ENCODE measurements around the gene SLC25A5. TPM values are rescaled to one million over a fixed set of nuclear protein-coding genes. Genes with fewer than 3 reads are reported as not detected.
"Not testable (repeated sequence)": the region's sequence is repeated elsewhere in the genome, so short reads cannot be mapped to it uniquely, and the experiment has no call there.

The SLC25A5 gene
- total and polyA plus RNA-seq, 4 donors: 169 to 430 (median 299) TPM

GRCh38 chrX:119501511-119502148 lies 33.4 kb downstream of the SLC25A5 start:
- Histone ChIP-seq H3K9ac (ENCODE audit: insufficient read depth in 1 of 2, low read length in 2 of 2) (no peak overlapping the region), H3K27me3 (ENCODE audit: control insufficient read depth in 3 of 3, insufficient read depth in 3 of 3, low read length in 2 of 3) (no peaks in the 10 kb centered on the region), H3K27ac (ENCODE audit: low read depth in 1 of 2, low read length in 1 of 2) (peak overlapping the region in 1 of 2 donors; percentile 21), H3K4me3 (no peak overlapping the region), H3K36me3 (ENCODE audit: control insufficient read depth in 4 of 4, insufficient read depth in 4 of 4, low read length in 4 of 4) (no peaks in the 10 kb centered on the region), H3K4me1 (ENCODE audit: control insufficient read depth in 5 of 5, insufficient read depth in 5 of 5, low read length in 5 of 5) (peaks cover 0 to 5% (median 0%) of the 10 kb centered on the region in 5 donors), H3K9me3 (ENCODE audit: control insufficient read depth in 4 of 4, insufficient read depth in 3 of 4, low read length in 3 of 4) (no peaks in the 10 kb centered on the region)
- TF ChIP-seq CTCF (IDR thresholded peaks at IDR 0.05; ENCODE audit: control extremely low read depth, extremely low read depth): no peak
- WGBS, 2 donors: 83 to 87% methylated on average over 7 of the region's 7 CpGs
- ATAC-seq (ENCODE audit: insufficient read depth, low FRiP score): no peak
- no peak for DNase-seq

GRCh38 chrX:119502727-119503483 lies 34.7 kb downstream of the SLC25A5 start:
- ATAC-seq (ENCODE audit: insufficient read depth, low FRiP score) (peak; percentile 56), DNase-seq (peak; percentile 25 to 63 (median 53))
- WGBS, 2 donors: 52 to 54% methylated on average over 11 of the region's 11 CpGs
- Histone ChIP-seq H3K4me3 (no peak overlapping the region), H3K4me1 (ENCODE audit: control insufficient read depth in 5 of 5, insufficient read depth in 5 of 5, low read length in 5 of 5) (peaks cover 0 to 5% (median 0%) of the 10 kb centered on the region in 5 donors), H3K27me3 (ENCODE audit: control insufficient read depth in 3 of 3, insufficient read depth in 3 of 3, low read length in 2 of 3) (no peaks in the 10 kb centered on the region), H3K9me3 (ENCODE audit: control insufficient read depth in 4 of 4, insufficient read depth in 3 of 4, low read length in 3 of 4) (no peaks in the 10 kb centered on the region), H3K27ac (ENCODE audit: low read depth in 1 of 2, low read length in 1 of 2) (peak overlapping the region in 1 of 2 donors; percentile 68), H3K9ac (ENCODE audit: insufficient read depth in 1 of 2, low read length in 2 of 2) (no peak overlapping the region), H3K36me3 (ENCODE audit: control insufficient read depth in 4 of 4, insufficient read depth in 4 of 4, low read length in 4 of 4) (no peaks in the 10 kb centered on the region)
- TF ChIP-seq CTCF (IDR thresholded peaks at IDR 0.05; ENCODE audit: control extremely low read depth, extremely low read depth): no peak

GRCh38 chrX:119503484-119503861 lies 35.2 kb downstream of the SLC25A5 start:
- Histone ChIP-seq H3K36me3 (ENCODE audit: control insufficient read depth in 4 of 4, insufficient read depth in 4 of 4, low read length in 4 of 4) (no peaks in the 10 kb centered on the region), H3K27me3 (ENCODE audit: control insufficient read depth in 3 of 3, insufficient read depth in 3 of 3, low read length in 2 of 3) (no peaks in the 10 kb centered on the region), H3K4me3 (no peak overlapping the region), H3K9me3 (ENCODE audit: control insufficient read depth in 4 of 4, insufficient read depth in 3 of 4, low read length in 3 of 4) (no peaks in the 10 kb centered on the region), H3K9ac (ENCODE audit: insufficient read depth in 1 of 2, low read length in 2 of 2) (no peak overlapping the region), H3K4me1 (ENCODE audit: control insufficient read depth in 5 of 5, insufficient read depth in 5 of 5, low read length in 5 of 5) (peaks cover 0 to 5% (median 0%) of the 10 kb centered on the region in 5 donors), H3K27ac (ENCODE audit: low read depth in 1 of 2, low read length in 1 of 2) (peak overlapping the region in 1 of 2 donors; percentile 68)
- 59 to 90% methylated on average over 1 to 2 of the region's 2 CpGs for WGBS, 2 donors
- peak in 2 of 3 donors; percentile 20 to 45 for DNase-seq
- TF ChIP-seq CTCF (IDR thresholded peaks at IDR 0.05; ENCODE audit: control extremely low read depth, extremely low read depth): no peak
- ATAC-seq (ENCODE audit: insufficient read depth, low FRiP score): peak; percentile 67

GRCh38 chrX:119505145-119505544 lies 36.9 kb downstream of the SLC25A5 start:
- not testable (repeated sequence) for H3K4me1 ChIP-seq (ENCODE audit: control insufficient read depth in 5 of 5, insufficient read depth in 5 of 5, low read length in 5 of 5); H3K9me3 ChIP-seq (ENCODE audit: control insufficient read depth in 4 of 4, insufficient read depth in 3 of 4, low read length in 3 of 4); H3K36me3 ChIP-seq (ENCODE audit: control insufficient read depth in 4 of 4, insufficient read depth in 4 of 4, low read length in 4 of 4); H3K4me3 ChIP-seq; H3K9ac ChIP-seq (ENCODE audit: insufficient read depth in 1 of 2, low read length in 2 of 2); H3K27me3 ChIP-seq (ENCODE audit: control insufficient read depth in 3 of 3, insufficient read depth in 3 of 3, low read length in 2 of 3); DNase-seq; H3K27ac ChIP-seq (ENCODE audit: low read depth in 1 of 2, low read length in 1 of 2); ATAC-seq (ENCODE audit: insufficient read depth, low FRiP score)
- 89 to 90% methylated on average over 10 of the region's 10 CpGs for WGBS, 2 donors

Data from lung (tissue), 12 donors.